ENCODE results near the gene IL36A.

IL36A gene

DNA sequence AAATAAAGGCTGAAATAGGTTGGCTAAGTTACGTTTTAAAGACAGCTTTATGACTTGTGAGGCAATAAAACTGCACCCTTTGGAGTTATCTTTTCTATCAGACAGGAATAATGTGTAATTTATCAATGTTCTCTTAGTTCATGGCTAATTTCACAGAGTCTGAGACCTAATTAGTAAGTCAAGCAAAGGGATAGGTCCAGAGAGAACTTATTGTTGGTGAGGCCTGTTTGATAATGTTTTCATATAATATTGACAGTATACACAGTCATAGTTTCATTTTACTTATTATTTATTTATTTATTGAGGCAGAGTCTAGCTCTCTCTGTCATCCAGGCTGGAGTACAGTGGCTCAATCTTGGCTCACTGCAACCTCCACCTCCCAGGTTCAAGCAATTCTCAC, 51.9 kb downstream of the IL36A start:
- TF ChIP-seq, protein P1, sequence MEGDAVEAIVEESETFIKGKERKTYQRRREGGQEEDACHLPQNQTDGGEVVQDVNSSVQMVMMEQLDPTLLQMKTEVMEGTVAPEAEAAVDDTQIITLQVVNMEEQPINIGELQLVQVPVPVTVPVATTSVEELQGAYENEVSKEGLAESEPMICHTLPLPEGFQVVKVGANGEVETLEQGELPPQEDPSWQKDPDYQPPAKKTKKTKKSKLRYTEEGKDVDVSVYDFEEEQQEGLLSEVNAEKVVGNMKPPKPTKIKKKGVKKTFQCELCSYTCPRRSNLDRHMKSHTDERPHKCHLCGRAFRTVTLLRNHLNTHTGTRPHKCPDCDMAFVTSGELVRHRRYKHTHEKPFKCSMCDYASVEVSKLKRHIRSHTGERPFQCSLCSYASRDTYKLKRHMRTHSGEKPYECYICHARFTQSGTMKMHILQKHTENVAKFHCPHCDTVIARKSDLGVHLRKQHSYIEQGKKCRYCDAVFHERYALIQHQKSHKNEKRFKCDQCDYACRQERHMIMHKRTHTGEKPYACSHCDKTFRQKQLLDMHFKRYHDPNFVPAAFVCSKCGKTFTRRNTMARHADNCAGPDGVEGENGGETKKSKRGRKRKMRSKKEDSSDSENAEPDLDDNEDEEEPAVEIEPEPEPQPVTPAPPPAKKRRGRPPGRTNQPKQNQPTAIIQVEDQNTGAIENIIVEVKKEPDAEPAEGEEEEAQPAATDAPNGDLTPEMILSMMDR (IDR thresholded peaks at IDR 0.05), result no peak
- Histone ChIP-seq H3K9me3 (no peaks in the 10 kb centered on the region), H3K4me3 (ENCODE audit: low read depth in 1 of 2, low read length in 1 of 2) (no peak overlapping the region), H3K36me3 (no peaks in the 10 kb centered on the region), H3K27ac (no peak overlapping the region), H3K4me1 (ENCODE audit: control insufficient read depth in 1 of 2, insufficient read depth in 1 of 2, low read depth in 1 of 2, low read length in 1 of 2) (no peaks in the 10 kb centered on the region), H3K27me3 (peaks cover 4% of the 10 kb centered on the region)

All from neutrophil (primary cell).